HG03196 (cell line): Measurements from ENCODE around the gene AMIGO3.
A peak's percentile ranks its signal among the peaks of the same experiment; 100 is the strongest.
"Not testable (repeated sequence)": the region's sequence is repeated elsewhere in the genome, so short reads cannot be mapped to it uniquely, and the experiment has no call there.

Source experiments
- ATAC-seq: cut with Tn5 transposase; IDR thresholded peaks from one replicate; pipeline ENCODE4 v1.9.1; 2021; ENCODE audit not compliant: unreplicated experiment

AMIGO3 gene

DNA sequence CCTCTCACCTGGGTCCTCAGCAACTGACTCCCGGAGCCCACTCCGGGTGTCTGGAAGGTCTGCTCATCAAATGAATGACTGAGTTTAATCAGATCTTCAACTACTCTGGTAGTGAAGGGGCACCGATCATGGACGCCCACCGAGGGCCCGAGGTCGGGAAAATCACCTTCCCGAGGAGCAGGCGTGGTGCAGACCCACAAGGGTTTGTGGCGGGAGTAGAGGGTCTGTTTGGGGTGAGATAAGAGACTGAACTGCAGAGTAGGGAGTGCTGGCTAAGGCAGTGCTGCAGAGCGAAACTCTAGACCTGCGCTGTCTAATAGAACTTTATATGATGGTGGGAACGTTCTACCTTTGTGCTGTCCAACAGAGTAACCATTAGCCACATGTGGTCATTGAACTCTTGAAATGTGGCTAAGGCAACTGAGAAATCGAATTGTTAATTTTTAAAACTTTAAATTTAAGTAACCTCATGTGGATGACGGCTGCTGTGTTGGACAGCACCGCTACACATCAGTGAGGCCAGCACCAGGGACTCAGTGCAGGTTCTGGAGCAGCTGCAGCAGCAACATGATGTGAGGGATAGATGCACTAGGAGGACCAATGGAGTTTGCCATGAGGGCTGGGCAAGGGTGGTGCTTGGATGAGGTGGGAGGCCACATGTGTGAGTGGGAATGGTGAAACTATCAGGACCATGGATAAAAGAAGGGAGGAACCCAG is 29.4 kb downstream of the AMIGO3 start:
- not testable (repeated sequence) for ATAC-seq

GRCh38 chr3:49689046-49689907 is 30.2 kb downstream of the AMIGO3 start, which contains the start of the genes MST1 and RNF123:
TSS of gene MST1 (minus strand) at chr3:49689474. CDS start at chr3:49688691, 783 bp downstream.
TSS of gene RNF123 (plus strand) at chr3:49689557. CDS start at chr3:49691166, 1,609 bp downstream.
- ATAC-seq: peak; percentile 56

DNA sequence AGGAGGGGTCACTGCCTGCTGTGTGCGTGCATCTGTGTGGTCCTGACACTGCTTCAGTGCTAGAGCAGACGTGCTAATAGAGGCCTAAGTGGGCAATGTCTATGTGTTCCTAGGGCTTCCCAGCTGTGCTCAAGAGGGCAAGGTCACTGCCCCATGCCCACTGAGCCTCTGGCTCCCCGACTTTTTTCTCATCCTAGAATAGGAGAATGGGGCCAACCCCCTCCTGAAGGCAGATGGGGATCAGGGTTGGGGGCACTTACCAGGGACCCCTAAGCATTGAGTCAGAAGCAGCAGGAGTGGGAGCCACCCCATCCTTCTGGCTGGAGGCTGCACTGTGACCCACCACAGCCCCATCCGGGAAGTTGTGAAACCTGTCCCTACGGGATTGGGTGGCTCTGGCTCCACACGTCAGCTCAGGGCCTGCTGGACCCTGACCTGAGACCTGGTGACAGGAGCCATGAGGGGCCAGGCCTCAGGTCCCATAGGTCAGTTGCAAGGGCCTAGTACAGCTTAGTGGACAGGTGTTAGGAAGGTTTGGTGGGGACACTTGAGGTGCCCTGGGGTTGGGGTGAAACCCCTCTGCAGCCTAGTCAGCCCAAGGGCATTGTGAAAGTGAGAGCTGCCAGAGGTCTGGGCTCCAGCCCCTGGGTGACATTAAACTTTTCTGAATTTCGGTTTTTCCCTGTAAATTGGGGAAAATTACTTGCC is 31.0 kb downstream of the AMIGO3 start:
- peak; percentile 5 for ATAC-seq

GRCh38 chr3:49687424-49687795 is 32.1 kb downstream of the AMIGO3 start:
- not testable (repeated sequence) for ATAC-seq

GRCh38 chr3:49686769-49687423 is 32.6 kb downstream of the AMIGO3 start:
- not testable (repeated sequence) for ATAC-seq

- ATAC-seq: not testable (repeated sequence)
Measured at GRCh38 chr3:49686346-49686745, 33.1 kb downstream of the AMIGO3 start.

GRCh38 chr3:49685846-49686245 is 33.6 kb downstream of the AMIGO3 start:
- not testable (repeated sequence) for ATAC-seq

GRCh38 chr3:49685103-49685502 is 34.4 kb downstream of the AMIGO3 start:
- not testable (repeated sequence) for ATAC-seq

DNA sequence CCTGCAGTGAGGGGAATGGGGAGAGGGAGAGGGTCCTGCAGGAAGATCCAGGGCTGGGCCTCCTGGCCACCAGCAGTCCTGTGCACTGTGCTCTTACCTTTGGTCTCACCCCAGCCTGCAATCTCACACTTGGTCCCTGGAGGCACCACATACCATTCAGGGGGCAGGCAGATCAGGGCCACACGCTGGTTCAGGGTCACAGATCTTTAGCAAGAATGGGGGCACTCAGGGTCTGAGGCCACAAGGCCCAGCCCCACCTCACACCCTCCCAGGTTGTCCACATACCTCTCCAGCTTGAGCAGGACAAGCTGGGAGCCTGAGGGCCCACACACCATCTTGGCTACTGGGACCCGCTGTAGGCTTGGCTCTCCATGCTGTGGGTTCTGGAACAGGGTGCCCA is 35.0 kb downstream of the AMIGO3 start:
- ATAC-seq: not testable (repeated sequence)

GRCh38 chr3:49683162-49683561 is 36.3 kb downstream of the AMIGO3 start:
- ATAC-seq: no peak

DNA sequence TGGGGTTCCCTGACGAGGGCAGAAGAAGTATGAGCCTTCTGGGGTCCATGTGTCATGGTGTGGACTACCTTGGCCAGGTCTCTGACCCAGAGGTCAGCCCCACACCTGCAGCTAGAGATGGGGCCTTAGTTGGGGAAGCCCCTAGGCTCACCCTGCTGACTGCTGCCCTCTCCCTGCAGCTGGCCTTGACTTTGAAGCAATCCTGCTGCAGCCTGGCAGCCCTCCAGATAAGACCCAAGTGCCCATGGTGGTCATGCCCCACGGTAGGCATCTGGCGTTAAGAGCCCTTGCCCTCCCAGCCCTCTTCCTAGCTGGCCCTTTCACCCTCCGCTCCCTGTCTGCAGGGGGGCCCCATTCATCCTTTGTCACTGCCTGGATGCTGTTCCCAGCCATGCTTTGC is 37.9 kb downstream of the AMIGO3 start:
- ATAC-seq: no peak

DNA sequence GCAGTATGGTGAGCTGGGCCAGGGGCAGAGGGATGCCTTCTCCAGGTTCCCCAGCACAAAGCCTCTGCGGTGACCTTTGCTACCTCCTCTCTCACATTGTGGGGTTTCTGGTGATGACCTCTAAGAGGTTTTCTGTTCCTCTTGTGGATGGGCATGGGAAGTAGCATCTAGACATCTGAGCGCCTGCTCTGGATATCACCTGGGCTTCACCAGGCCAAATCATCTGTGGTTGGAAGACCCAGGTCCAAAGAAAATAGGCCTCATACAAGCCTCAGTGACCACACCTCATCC is 38.3 kb downstream of the AMIGO3 start:
- ATAC-seq: no peak

DNA sequence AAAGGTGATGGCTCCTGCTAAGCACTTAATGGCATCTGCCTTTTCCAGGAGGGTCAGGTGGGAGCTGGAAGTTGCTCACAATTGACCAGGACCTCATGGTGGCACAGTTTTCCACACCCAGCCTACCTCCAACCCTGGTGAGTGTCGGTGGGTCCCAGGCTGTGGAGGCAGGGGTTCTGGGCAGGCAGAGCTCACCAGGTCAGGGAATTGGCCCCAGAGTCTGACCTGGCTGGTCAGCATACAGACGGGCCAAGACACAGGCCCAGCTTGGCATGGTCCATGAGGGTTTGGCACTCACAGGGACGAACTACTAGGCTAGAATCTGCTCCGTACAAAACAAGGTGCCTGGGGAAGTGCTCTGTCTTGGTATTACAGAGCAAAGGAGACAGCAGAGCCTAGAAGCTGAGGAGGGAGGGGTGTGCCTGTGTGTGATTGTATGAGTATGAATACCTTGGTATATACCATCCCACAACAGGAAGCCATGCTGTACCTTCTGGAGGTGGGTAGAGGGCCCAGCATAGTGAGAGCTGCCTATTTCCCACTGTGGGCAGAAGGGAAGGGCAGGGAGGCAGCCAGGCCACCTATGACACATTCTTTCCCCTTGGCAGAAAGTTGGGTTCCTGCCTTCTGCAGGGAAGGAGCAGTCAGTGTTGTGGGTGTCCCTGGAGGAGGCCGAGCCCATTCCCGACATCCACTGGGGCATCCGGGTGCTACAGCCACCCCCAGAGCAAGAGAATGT is 38.8 kb downstream of the AMIGO3 start:
- no peak for ATAC-seq

DNA sequence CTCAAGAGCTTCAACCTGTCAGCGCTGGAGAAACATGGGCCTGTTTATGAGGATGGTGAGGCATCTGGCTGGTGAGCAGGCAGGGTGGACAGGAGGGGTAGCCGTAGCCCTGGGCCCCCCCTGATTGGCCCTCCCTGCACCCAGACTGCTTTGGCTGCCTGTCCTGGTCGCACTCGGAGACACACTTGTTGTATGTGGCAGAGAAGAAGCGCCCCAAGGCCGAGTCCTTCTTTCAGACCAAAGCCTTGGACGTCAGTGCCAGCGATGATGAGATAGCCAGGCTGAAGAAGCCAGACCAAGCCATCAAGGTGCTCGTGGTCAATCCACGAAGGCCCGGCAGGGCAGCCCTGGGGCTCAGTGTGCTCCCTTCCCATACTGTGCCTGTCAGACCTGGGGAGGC is 43.6 kb downstream of the AMIGO3 start:
- no peak for ATAC-seq

DNA sequence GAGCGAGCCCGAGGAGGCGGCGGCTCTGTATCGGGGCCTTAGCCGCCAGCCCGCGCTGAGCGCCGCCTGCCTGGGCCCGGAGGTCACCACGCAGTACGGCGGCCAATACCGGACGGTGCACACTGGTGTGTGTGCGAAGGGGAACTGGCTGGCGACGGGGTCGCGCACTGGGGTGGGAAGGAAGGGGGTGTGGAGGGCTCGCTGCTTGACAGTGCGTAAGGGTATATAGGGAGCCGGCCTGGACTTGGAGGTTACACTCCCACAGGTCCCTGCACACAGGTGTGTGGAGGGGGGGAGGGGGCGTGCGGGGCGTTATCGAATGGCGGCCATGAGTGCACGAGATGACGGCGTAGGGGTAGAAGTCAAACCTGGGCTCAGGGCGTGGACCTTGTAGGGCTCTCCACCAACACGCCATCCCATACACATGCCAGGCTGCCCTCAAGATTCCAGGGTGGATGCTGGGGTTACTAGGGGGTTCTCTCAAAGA is 44.9 kb downstream of the AMIGO3 start:
- ATAC-seq: peak; percentile 12

DNA sequence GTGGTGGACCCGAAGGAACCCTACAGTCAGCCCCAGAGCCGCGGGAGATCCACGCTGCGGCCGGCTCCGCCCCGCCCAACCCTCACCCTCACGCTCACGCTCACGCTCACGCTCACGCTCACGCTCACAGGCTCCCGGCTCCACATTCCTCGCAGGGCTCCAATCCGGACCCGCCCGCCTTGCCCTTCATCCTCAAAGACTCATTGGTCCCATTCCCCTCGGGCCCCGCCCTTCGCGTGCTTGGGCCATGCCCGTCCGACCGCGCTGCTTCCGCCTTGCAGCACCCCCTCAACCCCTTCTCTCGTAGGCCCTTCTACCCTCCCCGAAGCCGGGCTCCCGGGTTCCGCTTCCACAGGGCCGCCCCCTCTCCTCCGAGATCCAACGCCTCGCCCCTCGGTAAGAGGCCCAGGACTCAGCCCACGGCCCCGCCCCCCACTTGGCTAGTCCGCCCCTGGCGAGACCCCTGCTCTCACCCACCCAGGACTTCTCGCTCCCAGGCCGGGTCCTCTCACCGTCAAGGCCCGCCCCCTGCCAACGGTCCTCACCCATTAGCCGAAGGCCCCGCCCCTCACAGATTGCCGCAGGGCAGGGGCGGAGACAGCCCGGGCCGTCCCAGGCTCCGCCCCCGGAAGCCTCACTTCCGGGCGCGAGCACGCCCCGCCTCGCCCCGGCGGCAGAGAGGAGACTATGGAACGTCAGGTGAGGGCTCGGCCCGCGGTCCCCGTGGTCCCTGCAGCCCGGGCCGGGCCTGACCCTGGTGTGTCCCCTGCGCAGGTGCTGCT is 45.6 kb downstream of the AMIGO3 start, which contains the start of gene APEH:
Gene APEH (plus strand): TSS at position 637 of the 782 bp plus-strand sequence. CDS start 51 bp downstream, at position 688.
- peak; percentile 69 for ATAC-seq

- ATAC-seq: peak; percentile 1
Measured at GRCh38 chr3:49673121-49673714, 46.3 kb downstream of the AMIGO3 start.

GRCh38 chr3:49671291-49672288 is 47.9 kb downstream of the AMIGO3 start:
- no peak for ATAC-seq
